Lower leg skin (tissue), 4 donors: Measurements from ENCODE around the gene BLOC1S2. TPM values are rescaled to one million over a fixed set of nuclear protein-coding genes. Genes with fewer than 3 reads are reported as not detected.
"Not testable (repeated sequence)": the region's sequence is repeated elsewhere in the genome, so short reads cannot be mapped to it uniquely, and the experiment has no call there.

ENCODE experiments used
- DNase-seq, 2 donors: peaks; one replicate each; pipeline ENCODE4 v3.0.0-alpha.2; 2019; ENCODE audit warnings: low spot score in 2 of 2
- H3K4me3 ChIP-seq: fragments of 200-600 bp; sonication (generic); 2 replicates; pipeline ENCODE4 v1.5.1; 2017; ENCODE audit warnings: mild to moderate bottlenecking, low read depth; ENCODE audit not compliant: poor library complexity, severe bottlenecking
- POLR2A ChIP-seq, 2 donors: fragments of 450-650 bp; IDR thresholded peaks; one replicate each; pipeline ENCODE4 v1.6.1; 2016 to 2017; ENCODE audit warnings: antibody characterized with exemption in 2 of 2, mild to moderate bottlenecking in 1 of 2, moderate library complexity in 1 of 2
- WGBS, 2 donors: methylation state at CpG; one replicate each; pipeline ENCODE4 v1.1.5; 2018; 5-methylcytosine and 5-hydroxymethylcytosine counted together
- intact Hi-C: fragments of 100-400 bp; cut with DNase I; formaldehyde crosslinking; loops from one replicate; pipeline ENCODE4 v1.15.0; 2023; ENCODE audit warnings: low total_unique reads
- total RNA-seq, 4 donors: library from RNA; depleted of rRNA; stranded (reverse); fragments of >200 nt; gene quantifications; one replicate each; pipeline ENCODE4 v1.1.0, GENCODE V29; 2016
- TF ChIP-seq, protein P1 (sequence below), 3 donors: fragments of 450-650 bp; IDR thresholded peaks; one replicate each; pipeline ENCODE4 v1.5.1; 2016; ENCODE audit warnings: antibody characterized with exemption in 3 of 3, mild to moderate bottlenecking in 3 of 3, moderate library complexity in 2 of 3

BLOC1S2 gene
- total RNA-seq, 4 donors from 2014 or later, result 33.4 to 51.1 (median 38.0) TPM

DNA sequence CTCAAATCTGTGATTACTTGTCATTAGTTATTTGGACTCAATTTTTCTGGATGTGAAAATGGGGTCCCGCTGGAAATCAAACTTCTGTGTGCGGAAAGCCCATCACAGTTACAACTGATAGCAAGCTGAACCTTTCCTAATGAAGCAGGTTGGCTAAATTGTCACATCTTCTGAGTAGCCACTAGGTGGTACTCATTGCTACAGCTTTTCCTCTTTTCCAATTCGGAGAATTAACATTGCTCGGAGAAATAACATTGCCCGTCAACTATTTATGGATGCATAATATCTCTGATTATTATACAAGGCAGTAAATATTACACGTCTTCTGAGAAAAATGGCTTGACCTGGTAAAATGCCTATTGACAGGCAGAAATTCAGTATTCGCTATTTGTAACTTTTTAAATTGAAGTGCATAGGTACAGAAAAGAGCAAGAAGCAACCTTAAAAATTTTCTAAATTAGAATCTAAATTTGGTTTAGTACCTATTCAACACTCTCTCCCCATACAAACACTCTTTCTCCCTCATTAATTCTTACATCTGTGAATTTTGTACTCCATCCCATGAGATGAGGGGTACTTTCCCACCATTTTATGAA lies 17.3 kb upstream of the BLOC1S2 start:
- WGBS, 2 donors, result 27 to 29% methylated on average over 7 of the region's 7 CpGs
- TF ChIP-seq, protein P1, sequence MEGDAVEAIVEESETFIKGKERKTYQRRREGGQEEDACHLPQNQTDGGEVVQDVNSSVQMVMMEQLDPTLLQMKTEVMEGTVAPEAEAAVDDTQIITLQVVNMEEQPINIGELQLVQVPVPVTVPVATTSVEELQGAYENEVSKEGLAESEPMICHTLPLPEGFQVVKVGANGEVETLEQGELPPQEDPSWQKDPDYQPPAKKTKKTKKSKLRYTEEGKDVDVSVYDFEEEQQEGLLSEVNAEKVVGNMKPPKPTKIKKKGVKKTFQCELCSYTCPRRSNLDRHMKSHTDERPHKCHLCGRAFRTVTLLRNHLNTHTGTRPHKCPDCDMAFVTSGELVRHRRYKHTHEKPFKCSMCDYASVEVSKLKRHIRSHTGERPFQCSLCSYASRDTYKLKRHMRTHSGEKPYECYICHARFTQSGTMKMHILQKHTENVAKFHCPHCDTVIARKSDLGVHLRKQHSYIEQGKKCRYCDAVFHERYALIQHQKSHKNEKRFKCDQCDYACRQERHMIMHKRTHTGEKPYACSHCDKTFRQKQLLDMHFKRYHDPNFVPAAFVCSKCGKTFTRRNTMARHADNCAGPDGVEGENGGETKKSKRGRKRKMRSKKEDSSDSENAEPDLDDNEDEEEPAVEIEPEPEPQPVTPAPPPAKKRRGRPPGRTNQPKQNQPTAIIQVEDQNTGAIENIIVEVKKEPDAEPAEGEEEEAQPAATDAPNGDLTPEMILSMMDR (IDR thresholded peaks at IDR 0.05), result no peak
- no peak for TF ChIP-seq POLR2A (IDR thresholded peaks at IDR 0.05)
- DNase-seq, result no peak
- intact Hi-C loops, result no loop called here
- H3K4me3 ChIP-seq, result no peak overlapping the region

DNA sequence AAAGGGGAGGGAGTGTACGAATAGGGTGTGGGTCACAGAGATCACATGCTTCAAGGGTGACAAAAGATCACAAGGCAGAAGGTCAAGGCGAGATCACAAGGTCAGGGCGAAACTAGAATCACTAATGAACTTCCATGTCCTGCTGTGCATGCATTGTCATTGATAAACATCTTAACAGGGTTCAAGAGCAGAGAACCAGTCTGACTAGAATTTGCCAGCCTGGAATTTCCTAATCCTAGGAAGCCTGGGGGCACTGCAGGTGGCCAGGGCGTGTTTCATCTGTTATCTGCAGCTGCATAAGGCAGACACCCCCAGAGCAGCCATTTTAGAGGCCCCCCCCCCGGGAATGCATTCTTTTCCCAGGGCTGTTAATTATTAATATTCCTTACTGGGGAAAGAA lies 14.6 kb upstream of the BLOC1S2 start:
- 31 to 45% methylated on average over 5 of the region's 5 CpGs for WGBS, 2 donors
- H3K4me3 ChIP-seq, intact Hi-C loops, DNase-seq: not testable (repeated sequence)

DNA sequence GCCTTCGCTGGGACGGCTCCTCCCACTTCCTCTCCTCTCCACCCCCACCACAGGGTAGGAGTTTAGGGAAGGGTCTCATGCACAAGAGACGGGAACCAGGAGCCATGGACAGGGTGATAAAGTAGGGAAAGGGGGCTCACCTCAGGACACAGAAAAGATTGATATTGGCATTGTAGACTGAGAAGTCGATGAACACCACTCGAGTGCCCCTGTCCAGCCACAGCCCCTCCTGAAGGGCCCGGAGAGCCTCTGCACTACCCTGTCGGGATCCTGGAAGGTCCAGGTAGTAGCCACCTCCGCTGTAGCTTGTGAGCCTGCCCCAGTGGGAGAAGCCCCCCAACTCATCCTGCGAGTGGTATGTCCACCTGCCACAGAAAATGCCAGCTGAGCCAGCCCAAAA lies 10.8 kb upstream of the BLOC1S2 start:
- no peak for TF ChIP-seq POLR2A (IDR thresholded peaks at IDR 0.05)
- TF ChIP-seq, protein P1 (IDR thresholded peaks at IDR 0.05), result no peak
- WGBS, 2 donors, result 73 to 76% methylated on average over 9 of the region's 9 CpGs
- no peak for DNase-seq
- no peak overlapping the region for H3K4me3 ChIP-seq
- intact Hi-C loops, result no loop called here

DNA sequence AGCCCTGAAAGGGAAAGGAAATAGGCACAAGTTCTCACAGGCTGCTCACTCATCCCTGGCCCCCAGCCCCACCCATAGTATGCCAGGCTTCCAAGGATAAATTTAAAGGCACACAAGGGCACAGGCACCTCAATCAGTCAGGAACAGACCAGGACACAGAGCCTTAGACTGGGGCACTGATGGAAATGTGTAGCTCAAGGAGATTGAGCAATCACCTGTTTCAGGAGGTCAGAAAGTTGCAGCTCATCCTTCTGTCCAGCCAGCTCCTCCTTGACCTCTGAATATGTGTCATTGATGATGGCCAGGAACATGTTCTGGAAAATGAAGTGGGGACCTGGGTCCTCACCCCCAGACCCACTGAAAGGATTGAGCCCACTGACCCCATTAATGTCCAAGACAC lies 6.6 kb upstream of the BLOC1S2 start:
- no peak for DNase-seq
- intact Hi-C loops, result no loop called here
- TF ChIP-seq POLR2A (IDR thresholded peaks at IDR 0.05), result no peak
- TF ChIP-seq, protein P1 (IDR thresholded peaks at IDR 0.05), result no peak
- H3K4me3 ChIP-seq, result no peak overlapping the region

DNA sequence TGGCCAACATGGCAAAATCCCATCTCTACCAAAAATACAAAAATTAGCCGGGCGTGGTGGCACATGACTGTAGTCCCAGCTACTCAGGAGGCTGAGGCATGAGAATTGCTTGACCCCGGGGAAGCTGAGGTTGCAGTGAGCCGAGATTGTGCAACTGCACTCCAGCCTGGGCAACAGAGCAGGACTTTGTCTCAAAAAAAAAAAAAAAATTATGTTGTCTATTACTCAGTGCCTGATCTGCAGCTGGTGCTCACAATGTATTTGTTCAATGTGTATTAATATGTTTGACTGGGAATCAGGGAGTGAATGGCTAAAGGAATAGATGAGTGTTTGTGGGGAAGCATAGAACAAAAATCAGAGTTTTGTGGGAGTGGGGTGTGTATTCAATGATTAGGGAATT lies 5.8 kb upstream of the BLOC1S2 start:
- H3K4me3 ChIP-seq, intact Hi-C loops: not testable (repeated sequence)
- peak in 1 of 2 donors; percentile 18 for DNase-seq
- 74 to 77% methylated on average over 4 of the region's 4 CpGs for WGBS, 2 donors

DNA sequence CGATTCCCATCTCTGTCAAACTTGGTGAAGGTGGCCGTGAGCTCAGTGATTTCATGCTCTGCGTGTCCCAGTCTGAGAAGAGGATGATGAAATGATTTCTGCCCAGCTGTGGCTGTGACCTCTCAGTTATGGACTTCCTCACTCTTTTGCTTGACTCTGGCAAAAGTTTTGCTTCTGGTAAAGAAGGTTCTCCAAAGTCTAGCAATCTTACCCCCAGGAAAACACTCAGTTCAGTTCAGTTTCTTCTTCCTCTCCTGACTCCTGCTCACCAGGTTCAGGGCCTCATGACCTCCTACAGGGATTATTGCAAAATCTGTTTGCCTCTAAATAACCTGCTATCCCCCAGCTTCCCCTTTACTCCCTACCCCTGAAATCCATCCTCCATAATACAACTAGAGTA lies 4.9 kb upstream of the BLOC1S2 start:
- DNase-seq, result no peak
- 71 to 76% methylated on average over 3 of the region's 3 CpGs for WGBS, 2 donors
- intact Hi-C loops, result no loop called here
- H3K4me3 ChIP-seq, result no peak overlapping the region
- TF ChIP-seq, protein P1 (IDR thresholded peaks at IDR 0.05), result no peak
- no peak for TF ChIP-seq POLR2A (IDR thresholded peaks at IDR 0.05)

DNA sequence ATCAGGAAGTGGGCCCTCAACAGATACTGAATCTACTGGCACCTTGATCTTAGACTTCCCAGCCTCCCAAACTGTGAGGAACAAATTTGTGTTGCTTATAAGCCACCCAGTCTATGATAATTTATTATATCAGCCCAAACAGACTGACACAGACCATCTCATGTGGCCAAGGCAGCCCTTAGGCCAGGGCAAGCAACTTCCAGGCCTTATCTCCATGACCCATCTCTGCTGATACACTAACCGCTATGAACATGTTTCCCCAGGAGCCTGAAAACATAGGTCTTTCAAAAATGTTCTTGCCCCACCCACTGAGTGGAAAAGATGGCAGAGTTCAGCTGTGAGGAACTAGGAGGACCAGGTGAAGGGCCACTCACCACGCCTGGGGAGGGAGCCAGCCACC lies 3.2 kb upstream of the BLOC1S2 start:
- TF ChIP-seq, protein P1 (IDR thresholded peaks at IDR 0.05), result no peak
- TF ChIP-seq POLR2A (IDR thresholded peaks at IDR 0.05), result no peak
- H3K4me3 ChIP-seq, result no peak overlapping the region
- intact Hi-C loops, result no loop called here
- WGBS, 2 donors, result 69 to 78% methylated on average over 2 of the region's 2 CpGs
- no peak for DNase-seq
